IPS-18a (cell line): Measurements from ENCODE around the gene GAS6.

ENCODE experiments used
- H3K27ac ChIP-seq: one replicate; pipeline ENCODE4 v1.5.1; 2013; ENCODE audit warnings: low read length
- H3K27me3 ChIP-seq: one replicate; pipeline ENCODE4 v1.6.1; 2013; ENCODE audit warnings: mild to moderate bottlenecking, low read length; ENCODE audit not compliant: control insufficient read depth, insufficient read depth
- H3K36me3 ChIP-seq: one replicate; pipeline ENCODE4 v1.6.1; 2013; ENCODE audit warnings: low read depth, low read length; ENCODE audit not compliant: control insufficient read depth
- H3K4me1 ChIP-seq: one replicate; pipeline ENCODE4 v1.6.1; 2013; ENCODE audit warnings: low read depth, low read length; ENCODE audit not compliant: control insufficient read depth
- H3K4me3 ChIP-seq: one replicate; pipeline ENCODE4 v1.5.1; 2013; ENCODE audit warnings: low read length
- H3K9ac ChIP-seq: one replicate; pipeline ENCODE4 v1.6.1; 2013; ENCODE audit warnings: mild to moderate bottlenecking, low read length, moderate library complexity
- H3K9me3 ChIP-seq: one replicate; pipeline ENCODE4 v1.6.1; 2013; ENCODE audit warnings: low read depth, low read length; ENCODE audit not compliant: control insufficient read depth

GAS6 gene

DNA sequence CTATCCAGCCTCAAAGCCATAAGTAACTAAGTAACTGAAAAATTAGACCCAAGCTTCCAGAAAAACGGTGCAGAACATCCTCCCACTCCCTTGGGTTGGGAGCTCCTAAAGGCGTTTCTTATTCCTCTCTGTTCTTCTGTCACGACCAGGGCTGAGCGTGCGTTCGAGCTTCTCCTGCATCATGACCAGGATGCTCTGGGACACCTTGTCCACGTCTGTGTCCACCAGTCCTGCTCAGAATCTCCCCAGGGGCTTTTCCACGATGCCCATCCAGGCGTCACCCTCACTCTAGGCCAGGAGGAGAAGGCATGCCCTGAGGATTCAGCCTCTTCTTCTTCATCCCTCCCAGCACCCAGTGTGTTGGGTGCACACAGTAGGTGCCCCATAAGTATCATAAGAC, 37.8 kb upstream of the GAS6 start:
- Histone ChIP-seq H3K9me3 (no peaks in the 10 kb centered on the region), H3K4me3 (no peak overlapping the region), H3K36me3 (no peaks in the 10 kb centered on the region), H3K9ac (no peak overlapping the region), H3K27me3 (no peaks in the 10 kb centered on the region), H3K27ac (no peak overlapping the region), H3K4me1 (no peaks in the 10 kb centered on the region)

DNA sequence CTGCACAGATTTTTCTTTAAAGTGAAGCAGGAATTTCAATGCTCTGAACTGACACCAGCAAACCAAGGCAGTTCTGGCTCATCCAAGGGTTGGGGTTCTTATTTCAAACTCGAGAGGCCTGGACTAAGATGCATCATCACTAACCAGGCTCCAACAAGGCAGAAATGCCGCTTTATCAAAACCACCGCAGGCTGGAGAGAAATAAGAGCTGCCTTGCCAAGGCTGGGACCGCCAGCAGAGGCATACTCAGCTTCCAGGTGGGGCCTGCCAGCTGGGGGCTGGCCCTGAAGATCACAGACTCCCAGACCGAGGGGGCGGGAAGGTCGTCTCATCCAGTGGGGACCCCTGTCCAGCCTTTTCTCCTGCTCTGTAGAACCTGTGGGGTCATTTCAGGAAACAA, 37.4 kb upstream of the GAS6 start:
- H3K9ac ChIP-seq: no peak overlapping the region
- H3K27me3 ChIP-seq: no peaks in the 10 kb centered on the region
- H3K27ac ChIP-seq: no peak overlapping the region
- no peaks in the 10 kb centered on the region for H3K4me1 ChIP-seq
- H3K9me3 ChIP-seq: no peaks in the 10 kb centered on the region
- H3K4me3 ChIP-seq: no peak overlapping the region
- H3K36me3 ChIP-seq: no peaks in the 10 kb centered on the region

DNA sequence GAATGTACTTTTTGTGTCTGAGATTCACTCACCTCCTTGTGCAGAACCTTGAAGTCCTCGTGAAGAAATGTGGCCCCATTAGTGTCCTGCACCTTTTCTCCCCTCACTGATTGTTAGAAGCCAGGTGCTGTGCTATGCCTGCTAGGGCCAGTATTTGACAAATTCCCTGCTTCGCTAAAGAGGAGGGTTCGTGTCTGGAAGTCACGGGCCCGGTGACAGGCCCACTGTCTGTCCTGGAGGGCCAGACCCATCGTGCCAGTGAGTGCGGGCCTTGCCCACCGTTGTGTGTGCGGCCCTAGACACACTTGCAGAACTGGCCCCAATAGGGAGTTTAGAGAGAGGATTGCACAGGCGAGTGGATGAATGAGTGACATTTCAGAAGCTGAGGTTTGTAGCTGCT, 36.8 kb upstream of the GAS6 start:
- no peak overlapping the region for H3K4me3 ChIP-seq
- H3K27me3 ChIP-seq: no peaks in the 10 kb centered on the region
- H3K27ac ChIP-seq: no peak overlapping the region
- H3K9ac ChIP-seq: no peak overlapping the region
- H3K4me1 ChIP-seq: no peaks in the 10 kb centered on the region
- no peaks in the 10 kb centered on the region for H3K9me3 ChIP-seq
- H3K36me3 ChIP-seq: no peaks in the 10 kb centered on the region

DNA sequence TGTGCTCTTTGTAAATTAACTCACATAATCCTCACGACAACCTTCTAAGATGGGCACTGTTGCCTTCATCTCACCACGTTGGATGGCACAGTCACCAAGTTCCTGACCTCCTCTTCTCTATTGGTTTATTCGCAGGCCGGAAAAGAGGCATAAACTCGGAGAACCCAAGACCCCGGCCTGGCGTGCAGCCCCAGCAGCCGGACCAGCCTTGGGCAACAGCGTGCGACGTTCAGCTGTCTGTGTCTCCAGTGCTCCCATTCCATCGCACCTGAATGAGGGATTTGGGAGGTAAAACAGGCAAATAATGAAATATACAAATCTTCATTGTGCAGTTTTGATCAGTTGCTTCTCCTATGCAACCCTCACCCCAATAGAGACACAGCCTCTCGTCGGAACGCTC, 34.5 kb upstream of the GAS6 start:
- Histone ChIP-seq H3K4me1 (no peaks in the 10 kb centered on the region), H3K27me3 (no peaks in the 10 kb centered on the region), H3K4me3 (no peak overlapping the region), H3K36me3 (no peaks in the 10 kb centered on the region), H3K9ac (no peak overlapping the region), H3K27ac (no peak overlapping the region), H3K9me3 (no peaks in the 10 kb centered on the region)

DNA sequence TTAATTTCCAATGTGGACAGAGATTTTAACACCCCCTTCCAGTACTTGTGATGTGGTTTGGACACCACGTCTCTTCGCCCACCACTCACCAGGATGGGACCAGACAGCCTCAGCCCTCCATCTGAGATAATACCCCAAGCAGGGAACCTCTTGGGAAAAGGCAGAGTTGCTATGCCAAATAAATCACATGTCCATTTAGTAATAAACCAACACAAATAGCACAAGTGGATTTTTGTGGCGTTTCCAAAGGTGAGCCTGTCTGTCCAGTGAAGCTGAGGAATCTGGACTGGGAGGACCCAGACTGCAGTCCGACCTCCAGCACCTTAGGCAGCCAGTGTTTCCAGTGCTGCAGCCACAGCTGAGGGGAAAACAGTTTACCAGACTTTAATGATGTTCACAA, 34.1 kb upstream of the GAS6 start:
- no peak overlapping the region for H3K27ac ChIP-seq
- H3K27me3 ChIP-seq: no peaks in the 10 kb centered on the region
- H3K36me3 ChIP-seq: no peaks in the 10 kb centered on the region
- H3K9me3 ChIP-seq: no peaks in the 10 kb centered on the region
- no peak overlapping the region for H3K9ac ChIP-seq
- H3K4me3 ChIP-seq: no peak overlapping the region
- H3K4me1 ChIP-seq: no peaks in the 10 kb centered on the region

DNA sequence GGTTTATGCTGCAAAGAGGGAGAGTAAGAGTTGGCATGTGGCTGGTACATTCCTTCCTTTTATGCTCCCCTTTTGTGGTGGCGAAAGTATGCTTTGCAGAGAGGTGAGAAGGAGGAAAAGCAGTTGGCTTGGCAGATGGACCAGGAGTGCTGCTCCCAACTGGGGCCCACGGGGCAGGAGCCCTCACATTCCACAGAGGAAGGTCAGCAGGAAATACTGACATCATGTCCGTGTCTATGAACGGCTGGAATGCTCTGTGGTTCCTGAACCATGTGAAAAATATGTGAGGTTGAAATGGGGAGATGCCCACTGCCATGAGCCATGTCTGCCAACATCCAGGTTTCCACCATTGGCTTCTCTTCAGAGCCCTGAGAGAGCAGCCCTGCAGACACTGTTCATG, 33.3 kb upstream of the GAS6 start:
- no peak overlapping the region for H3K9ac ChIP-seq
- no peaks in the 10 kb centered on the region for H3K4me1 ChIP-seq
- no peak overlapping the region for H3K27ac ChIP-seq
- H3K4me3 ChIP-seq: no peak overlapping the region
- no peaks in the 10 kb centered on the region for H3K36me3 ChIP-seq
- peaks cover 7% of the 10 kb centered on the region for H3K9me3 ChIP-seq
- H3K27me3 ChIP-seq: no peaks in the 10 kb centered on the region

DNA sequence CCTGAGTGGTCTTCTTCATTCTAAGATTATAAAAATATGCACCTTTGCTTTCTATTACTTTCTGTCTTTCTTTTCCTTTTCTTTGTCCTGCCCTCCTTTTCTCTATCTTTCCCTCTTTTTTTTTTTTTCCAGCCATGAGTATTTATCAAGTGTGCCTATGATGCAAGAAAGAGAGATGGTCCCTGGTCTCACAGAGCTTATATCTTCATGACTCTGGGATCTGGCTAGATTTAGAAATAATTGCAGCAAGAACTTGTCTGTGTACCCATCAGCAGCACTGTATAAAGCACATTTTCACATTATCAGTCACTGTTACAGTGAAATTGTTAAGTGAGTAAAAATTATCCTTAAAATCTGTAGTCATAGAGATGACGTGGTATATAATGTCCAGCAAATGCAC, 31.6 kb upstream of the GAS6 start:
- Histone ChIP-seq H3K4me1 (peaks cover 16% of the 10 kb centered on the region), H3K9ac (no peak overlapping the region), H3K27ac (no peak overlapping the region), H3K36me3 (no peaks in the 10 kb centered on the region), H3K4me3 (no peak overlapping the region), H3K27me3 (no peaks in the 10 kb centered on the region), H3K9me3 (peaks cover 7% of the 10 kb centered on the region)

DNA sequence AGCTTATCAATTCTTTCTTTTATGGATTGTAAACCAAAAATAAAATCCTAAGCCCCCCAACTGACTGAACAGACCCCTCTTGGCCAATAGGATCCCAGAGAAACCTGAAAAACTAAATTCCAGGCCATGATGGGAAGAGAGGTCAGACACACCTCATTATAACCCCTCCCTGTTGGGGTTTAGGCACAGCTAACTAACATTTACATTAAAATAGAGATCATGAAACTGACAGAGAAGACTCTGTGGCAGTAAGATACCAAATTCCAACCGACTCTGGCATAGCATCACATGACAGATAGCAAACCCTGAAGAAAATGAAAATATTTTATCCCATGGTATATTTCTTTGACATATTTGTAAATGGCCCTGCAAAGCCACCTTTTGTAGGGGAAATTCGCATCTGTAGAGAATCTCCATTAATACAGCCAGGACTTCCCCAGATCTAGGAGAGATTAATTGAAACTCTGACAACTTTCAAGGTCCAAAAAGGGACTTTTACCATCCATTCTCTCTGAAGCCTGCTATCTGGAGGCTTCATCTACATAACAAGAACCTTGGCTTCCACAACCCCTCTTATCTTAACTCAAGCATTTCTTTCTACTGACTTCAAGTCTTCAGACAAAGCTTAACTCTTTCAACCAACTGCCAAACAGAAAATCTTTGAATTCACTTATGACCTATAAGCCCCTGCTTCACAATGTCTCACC, 27.1 kb upstream of the GAS6 start:
- H3K9me3 ChIP-seq: peaks cover 7% of the 10 kb centered on the region
- H3K27ac ChIP-seq: no peak overlapping the region
- peaks cover 22% of the 10 kb centered on the region for H3K4me1 ChIP-seq
- H3K9ac ChIP-seq: no peak overlapping the region
- peak overlapping the region; percentile 48 for H3K4me3 ChIP-seq
- H3K27me3 ChIP-seq: no peaks in the 10 kb centered on the region
- no peaks in the 10 kb centered on the region for H3K36me3 ChIP-seq

DNA sequence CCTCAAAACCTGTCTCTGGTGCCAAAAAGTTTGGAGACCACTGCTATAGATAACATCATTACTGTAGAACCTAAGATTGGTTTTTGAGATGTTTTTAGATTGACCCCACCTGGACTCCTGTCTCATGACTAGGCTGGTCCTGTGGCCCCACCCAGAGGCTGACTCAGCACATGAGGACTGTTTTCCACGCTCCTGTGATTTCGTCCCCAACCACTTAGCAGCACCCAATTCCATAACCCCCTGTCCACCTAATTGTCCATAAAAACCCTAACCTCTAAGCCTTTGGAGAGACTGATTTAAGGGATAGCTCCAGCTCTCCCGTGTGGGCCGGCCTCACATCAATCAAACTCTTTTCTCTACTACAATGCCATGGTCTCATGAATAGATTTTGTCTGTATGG, 25.6 kb upstream of the GAS6 start:
- Histone ChIP-seq H3K36me3 (no peaks in the 10 kb centered on the region), H3K4me1 (peaks cover 22% of the 10 kb centered on the region), H3K27me3 (no peaks in the 10 kb centered on the region), H3K4me3 (no peak overlapping the region), H3K27ac (no peak overlapping the region), H3K9me3 (peaks cover 7% of the 10 kb centered on the region), H3K9ac (no peak overlapping the region)

DNA sequence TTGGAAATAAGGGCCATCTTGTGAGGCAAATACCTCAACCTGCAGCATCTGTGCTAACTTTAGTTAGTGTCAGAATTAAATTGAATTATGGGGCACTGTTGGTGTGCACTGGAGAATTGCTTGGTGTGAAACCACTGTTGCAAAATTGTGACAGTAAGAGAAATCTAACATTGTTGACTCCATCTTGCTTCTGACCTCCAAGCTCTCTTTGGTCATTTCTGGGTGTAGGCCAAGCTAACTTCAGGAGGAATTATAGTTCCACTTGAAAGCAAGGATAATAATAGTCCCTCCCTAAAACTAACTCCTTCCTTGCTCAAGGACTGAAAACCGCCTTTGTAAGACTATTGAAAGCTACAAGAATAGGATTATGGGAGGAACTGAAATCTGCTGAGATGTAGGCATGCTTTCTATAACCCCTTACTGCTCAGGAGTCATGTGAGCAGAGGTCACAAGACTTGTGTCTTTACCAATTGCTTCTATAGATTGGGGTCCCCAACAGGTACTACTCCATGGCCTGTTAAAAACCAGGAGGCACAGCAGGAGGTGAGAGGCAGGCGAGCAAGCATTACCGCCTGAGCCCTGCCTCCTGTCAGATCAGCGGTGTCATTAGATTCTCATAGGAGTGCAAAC, 24.9 kb upstream of the GAS6 start:
- H3K36me3 ChIP-seq: no peaks in the 10 kb centered on the region
- H3K27me3 ChIP-seq: no peaks in the 10 kb centered on the region
- H3K4me3 ChIP-seq: no peak overlapping the region
- peaks cover 22% of the 10 kb centered on the region for H3K4me1 ChIP-seq
- no peak overlapping the region for H3K9ac ChIP-seq
- no peak overlapping the region for H3K27ac ChIP-seq
- H3K9me3 ChIP-seq: peaks cover 7% of the 10 kb centered on the region

DNA sequence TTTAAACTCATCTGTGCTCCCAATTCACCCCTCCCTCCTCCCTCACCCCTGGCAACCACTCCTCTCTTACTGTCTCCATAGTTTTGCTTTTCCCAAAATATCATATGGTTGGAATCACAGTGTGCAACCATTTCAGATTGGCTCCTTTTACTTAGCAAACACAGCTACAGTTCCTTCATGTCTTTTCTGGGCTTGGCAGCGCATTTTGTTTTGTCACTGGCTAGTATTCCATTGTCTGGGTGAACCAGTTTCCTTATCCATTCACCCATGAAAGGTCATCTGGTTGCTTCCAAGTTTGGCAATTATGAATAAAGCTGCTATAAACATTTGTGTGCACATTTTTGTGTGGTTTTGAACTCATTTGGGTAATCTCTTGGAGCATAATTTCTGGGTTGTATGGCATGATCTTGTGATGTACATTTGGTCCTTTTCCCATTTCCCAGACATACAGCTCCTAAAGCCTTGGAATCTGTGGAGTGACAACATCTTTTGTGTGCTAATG, 23.9 kb upstream of the GAS6 start:
- peaks cover 6% of the 10 kb centered on the region for H3K9me3 ChIP-seq
- H3K27me3 ChIP-seq: no peaks in the 10 kb centered on the region
- H3K27ac ChIP-seq: no peak overlapping the region
- H3K4me3 ChIP-seq: no peak overlapping the region
- no peak overlapping the region for H3K9ac ChIP-seq
- H3K4me1 ChIP-seq: peaks cover 22% of the 10 kb centered on the region
- H3K36me3 ChIP-seq: no peaks in the 10 kb centered on the region

DNA sequence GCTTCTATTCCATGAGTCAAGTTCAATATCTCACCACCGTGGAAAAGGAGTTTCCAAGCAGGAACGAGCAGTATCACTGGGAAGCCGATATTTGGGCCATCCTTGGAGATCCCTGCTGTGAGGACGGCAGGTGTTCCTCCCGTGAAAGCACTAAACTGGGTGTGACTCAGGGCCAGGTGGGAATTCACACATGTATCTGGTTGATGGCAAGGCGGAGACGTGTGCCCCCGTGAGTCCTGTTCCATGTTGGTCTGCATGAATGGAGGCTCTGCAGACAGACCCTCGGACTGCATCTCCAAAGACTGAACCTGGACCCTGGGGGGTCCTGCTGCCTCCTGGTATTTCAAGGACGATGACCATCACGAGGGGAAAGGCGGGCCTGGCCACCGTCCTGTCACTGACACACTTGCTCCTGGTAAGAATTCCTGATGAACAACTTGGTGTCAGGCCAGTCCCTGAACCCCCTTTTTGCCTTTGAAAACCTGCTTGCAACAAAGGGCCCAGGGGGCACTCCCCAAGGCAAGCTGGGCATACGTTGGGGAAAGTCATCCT, 22.8 kb upstream of the GAS6 start:
- no peak overlapping the region for H3K27ac ChIP-seq
- no peak overlapping the region for H3K4me3 ChIP-seq
- no peaks in the 10 kb centered on the region for H3K36me3 ChIP-seq
- no peaks in the 10 kb centered on the region for H3K9me3 ChIP-seq
- no peaks in the 10 kb centered on the region for H3K27me3 ChIP-seq
- peaks cover 18% of the 10 kb centered on the region for H3K4me1 ChIP-seq
- no peak overlapping the region for H3K9ac ChIP-seq
